Right cardiac atrium (tissue), 5 donors: ENCODE results near the gene ICAM2. TPM values are rescaled to one million over a fixed set of nuclear protein-coding genes. Genes with fewer than 3 reads are reported as not detected.
"Not testable (repeated sequence)": the region's sequence is repeated elsewhere in the genome, so short reads cannot be mapped to it uniquely, and the experiment has no call there.

ENCODE experiments used
- ATAC-seq, 2 donors: fragments of 200-7000 bp; cut with Tn5 transposase; one replicate each; pipeline versions ENCODE4 v1.8.0 to v1.9.1; 2020; ENCODE audit warnings: moderate library complexity in 2 of 2, mild to moderate bottlenecking in 1 of 2
- DNase-seq, 3 donors: peaks; one replicate each; pipeline ENCODE4 v3.0.0-alpha.2; 2020
- H3K27ac ChIP-seq: one replicate; pipeline ENCODE4 v1.5.1; 2013; ENCODE audit warnings: mild to moderate bottlenecking, low read length, control low read depth, moderate library complexity
- H3K27me3 ChIP-seq: one replicate; pipeline ENCODE4 v1.6.1; 2013; ENCODE audit not compliant: control insufficient read depth, insufficient read depth
- H3K4me1 ChIP-seq: one replicate; pipeline ENCODE4 v1.6.1; 2013; ENCODE audit warnings: low read length; ENCODE audit not compliant: control insufficient read depth, insufficient read depth
- H3K4me3 ChIP-seq: one replicate; pipeline ENCODE4 v1.5.1; 2013; ENCODE audit warnings: low read length, control low read depth
- H3K9me3 ChIP-seq: one replicate; pipeline ENCODE4 v1.6.1; 2013; ENCODE audit warnings: low read length; ENCODE audit not compliant: control insufficient read depth
- WGBS: extraction: QIAGEN DNeasy Blood & Tissue Kit; methylation state at CpG from one replicate; pipeline ENCODE4 v1.1.7; 2013; 5-methylcytosine and 5-hydroxymethylcytosine counted together
- intact Hi-C, 4 donors: fragments of 100-400 bp; cut with DNase I; formaldehyde crosslinking; loops; one replicate each; pipeline versions ENCODE4 v1.11.0 to v1.14.0; 2022 to 2023
- polyA plus RNA-seq: library from polyadenylated mRNA; stranded (reverse); fragments of 200-250 nt; gene quantifications from one replicate; pipeline ENCODE4 v1.2.3, GENCODE V29; 2013
- total RNA-seq, 4 donors: library from RNA; stranded (reverse); fragmentation: NEBNext Ultra II Directional; extraction: Animal tissue kit (Norgen Biotek cat#: 25700); gene quantifications; one replicate each; pipeline ENCODE4 v1.2.1, GENCODE V29; 2021
- donor health status: healthy with polysubstance abuse.
- donor health status: DM: no; HTN: yes; CAD: no.
- donor health status: DM: no; HTN: no; CAD: no.
- donor health status: DM: no; HTN: yes; CAD: no; lungs with severe emphysema.
- donor health status: DM: yes; HTN: yes; CAD: no.

Gene ICAM2
- total and polyA plus RNA-seq, 5 donors, result 17.6 to 50.3 (median 27.4) TPM

GRCh38 chr17:63985387-63986140 is 34.9 kb downstream of the ICAM2 start:
- Histone ChIP-seq H3K4me3 (no peak overlapping the region), H3K4me1 (peaks cover 3% of the 10 kb centered on the region), H3K9me3 (no peaks in the 10 kb centered on the region), H3K27ac (peak overlapping the region; percentile 55), H3K27me3 (no peaks in the 10 kb centered on the region)
- DNase-seq, result peak in 1 of 3 donors; percentile 25
- intact Hi-C loops, result loop anchor here in 1 of 4 donors (5.0 kb wide), 1 partner anchor 38 kb away; no protein-coding TSS in a partner anchor
- no peak for ATAC-seq
- WGBS, result 77% methylated on average over 13 of the region's 13 CpGs

DNA sequence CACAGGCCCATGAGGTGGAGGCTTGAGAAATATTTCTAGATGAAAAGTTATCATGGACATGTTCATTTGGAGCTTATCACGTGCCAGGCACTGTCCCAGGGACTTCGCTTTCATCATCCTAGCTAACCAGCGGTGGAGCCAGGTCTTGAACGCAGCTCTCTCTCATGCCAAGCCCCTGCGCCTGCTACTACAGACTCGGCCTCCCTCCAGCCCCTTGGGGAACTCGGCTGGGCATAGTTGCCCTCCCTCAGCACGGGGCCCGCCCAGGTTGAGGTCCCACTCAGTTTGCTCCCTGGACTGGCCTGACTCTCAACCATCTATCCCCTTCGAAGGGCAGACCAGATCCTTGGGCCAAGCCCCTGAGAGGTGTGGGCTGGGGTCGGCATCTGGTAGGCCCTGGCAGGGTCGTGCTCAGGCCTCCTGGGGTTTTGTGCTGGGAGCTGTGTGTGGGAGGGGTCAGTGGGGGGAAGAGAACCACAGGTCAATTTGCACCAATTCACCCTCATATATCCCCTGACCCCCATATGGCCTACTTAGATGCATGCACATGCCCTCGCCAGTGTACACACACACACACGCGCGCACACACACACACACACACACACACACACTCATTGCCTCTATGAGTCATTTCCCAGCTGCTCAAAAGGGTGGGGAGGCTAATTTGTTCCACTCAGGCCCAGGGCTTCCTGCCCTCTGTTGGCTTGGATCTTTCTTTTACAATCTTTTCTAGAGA is 35.6 kb downstream of the ICAM2 start:
- H3K9me3 ChIP-seq, result no peaks in the 10 kb centered on the region
- H3K4me3 ChIP-seq, result no peak overlapping the region
- ATAC-seq (peak; percentile 53 to 70), DNase-seq (peak in 2 of 3 donors; percentile 60 to 63)
- peak overlapping the region; percentile 0 for H3K27ac ChIP-seq
- 62% methylated on average over 16 of the region's 16 CpGs for WGBS
- peaks cover 8% of the 10 kb centered on the region for H3K4me1 ChIP-seq
- H3K27me3 ChIP-seq, result no peaks in the 10 kb centered on the region
- intact Hi-C loops, result loop anchor here in 1 of 4 donors (5.0 kb wide), 1 partner anchor 38 kb away; no protein-coding TSS in a partner anchor

- Histone ChIP-seq H3K4me3 (no peak overlapping the region), H3K27ac (peak overlapping the region; percentile 40), H3K4me1 (peaks cover 9% of the 10 kb centered on the region), H3K27me3 (no peaks in the 10 kb centered on the region), H3K9me3 (no peaks in the 10 kb centered on the region)
- ATAC-seq, result no peak
- DNase-seq, result peak in 1 of 3 donors; percentile 24
- 60% methylated on average over 5 of the region's 5 CpGs for WGBS
- intact Hi-C loops, result no loop called here
Measured at GRCh38 chr17:63984236-63984635, 36.2 kb downstream of the ICAM2 start.

- peaks cover 13% of the 10 kb centered on the region for H3K4me1 ChIP-seq
- H3K27me3 ChIP-seq, result no peaks in the 10 kb centered on the region
- 24% methylated on average over 7 of the region's 7 CpGs for WGBS
- H3K4me3 ChIP-seq, result no peak overlapping the region
- H3K27ac ChIP-seq, result peak overlapping the region; percentile 54
- ATAC-seq, result peak; percentile 56 to 57
- DNase-seq, result peak in 2 of 3 donors; percentile 82 to 83
- intact Hi-C loops, result no loop called here
- no peaks in the 10 kb centered on the region for H3K9me3 ChIP-seq
Measured at GRCh38 chr17:63983320-63983719, 37.1 kb downstream of the ICAM2 start.

DNA sequence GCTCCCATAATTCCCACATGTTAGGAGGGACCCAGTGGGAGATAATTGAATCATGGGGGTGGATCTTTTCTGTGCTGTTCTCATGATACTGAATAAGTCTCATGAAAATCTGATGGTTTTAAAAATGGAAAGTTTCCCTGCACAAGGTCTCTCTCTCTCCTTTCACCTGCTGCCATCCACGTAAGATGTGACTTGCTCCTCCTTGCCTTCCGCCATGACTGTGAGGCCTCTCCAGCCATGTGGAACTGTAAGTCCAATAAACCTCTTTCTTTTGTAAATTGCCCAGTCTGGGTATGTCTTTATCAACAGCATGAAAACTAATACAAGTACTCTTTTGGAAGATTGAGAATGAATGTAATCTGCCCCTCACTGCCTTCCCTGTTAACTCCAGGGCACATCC is 37.8 kb downstream of the ICAM2 start:
- DNase-seq, result peak in 1 of 3 donors; percentile 17
- Histone ChIP-seq H3K27ac (peak overlapping the region; percentile 54), H3K4me1 (peaks cover 13% of the 10 kb centered on the region)
- intact Hi-C loops, H3K9me3 ChIP-seq, H3K4me3 ChIP-seq, H3K27me3 ChIP-seq, ATAC-seq: not testable (repeated sequence)
- WGBS, result 90% methylated on average over 2 of the region's 2 CpGs

DNA sequence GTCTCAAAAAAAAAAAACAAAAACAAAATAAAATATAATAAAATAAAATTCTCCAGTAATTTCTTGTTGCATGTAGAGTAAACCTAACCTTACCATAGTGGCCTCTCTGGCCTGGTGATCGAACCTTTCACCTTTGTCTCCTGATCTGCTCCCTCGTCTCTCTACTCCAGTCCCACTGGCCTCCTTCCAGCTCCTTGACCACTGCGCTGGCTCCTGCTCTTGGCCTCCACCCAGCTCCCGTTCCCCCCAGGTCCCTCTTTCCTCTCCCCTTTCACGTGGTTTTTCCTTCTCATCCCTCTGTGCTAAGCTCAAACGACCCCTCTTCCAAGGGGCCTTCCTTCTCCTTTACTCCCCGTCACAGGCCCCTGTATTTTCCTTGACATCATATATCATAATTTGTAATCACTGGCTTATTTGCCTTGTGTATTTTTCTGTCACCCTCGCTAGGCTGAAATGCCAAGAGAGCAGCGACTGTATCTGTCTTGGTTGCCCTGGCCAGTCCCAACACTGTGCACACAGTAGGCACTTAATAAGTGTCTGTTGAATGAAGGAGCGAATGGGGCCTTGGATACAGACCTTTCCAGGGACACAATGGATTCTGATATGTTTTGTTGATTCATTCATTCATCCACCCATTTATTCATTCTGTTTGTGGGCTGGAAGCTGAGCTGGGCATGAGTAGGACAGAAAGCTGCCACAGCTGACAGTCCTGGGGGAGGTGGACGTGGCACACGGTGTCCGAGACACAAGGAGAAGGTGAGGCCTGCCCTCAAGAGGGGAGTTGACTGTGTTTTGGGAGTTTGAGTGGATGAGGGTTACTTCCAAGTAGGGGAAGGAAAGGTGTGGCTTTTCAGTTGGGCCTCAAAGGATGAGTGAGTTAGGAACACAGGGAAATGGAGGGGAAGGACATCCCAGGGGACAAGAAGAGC is 41.9 kb downstream of the ICAM2 start:
- WGBS, result 70% methylated on average over 13 of the region's 13 CpGs
- ATAC-seq (no peak), DNase-seq (peak in 2 of 3 donors; percentile 15 to 55)
- intact Hi-C loops, result no loop called here
- H3K4me3 ChIP-seq, result no peak overlapping the region
- H3K4me1 ChIP-seq, result peaks cover 14% of the 10 kb centered on the region
- no peak overlapping the region for H3K27ac ChIP-seq
- H3K27me3 ChIP-seq, result no peaks in the 10 kb centered on the region
- H3K9me3 ChIP-seq, result no peaks in the 10 kb centered on the region

DNA sequence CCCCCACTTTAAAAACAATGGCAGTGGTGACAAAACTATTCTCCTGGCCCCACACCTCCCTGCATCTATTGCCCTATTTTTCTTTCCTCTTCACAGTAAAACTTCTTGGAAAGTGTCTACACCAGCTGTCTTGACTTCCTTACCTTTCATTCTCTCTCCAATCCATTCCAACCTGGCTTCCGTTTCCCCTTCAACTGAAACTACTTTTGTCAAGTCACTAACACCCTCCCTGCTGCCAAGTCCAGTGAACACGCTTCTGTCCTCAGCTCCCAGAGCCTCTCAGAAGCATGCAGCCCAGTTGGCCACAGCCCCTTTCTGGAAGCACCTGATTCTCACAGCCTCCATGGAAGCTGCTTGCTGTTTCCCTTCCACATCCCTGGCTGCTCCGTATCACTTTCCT is 43.7 kb downstream of the ICAM2 start:
- intact Hi-C loops, result no loop called here

DNA sequence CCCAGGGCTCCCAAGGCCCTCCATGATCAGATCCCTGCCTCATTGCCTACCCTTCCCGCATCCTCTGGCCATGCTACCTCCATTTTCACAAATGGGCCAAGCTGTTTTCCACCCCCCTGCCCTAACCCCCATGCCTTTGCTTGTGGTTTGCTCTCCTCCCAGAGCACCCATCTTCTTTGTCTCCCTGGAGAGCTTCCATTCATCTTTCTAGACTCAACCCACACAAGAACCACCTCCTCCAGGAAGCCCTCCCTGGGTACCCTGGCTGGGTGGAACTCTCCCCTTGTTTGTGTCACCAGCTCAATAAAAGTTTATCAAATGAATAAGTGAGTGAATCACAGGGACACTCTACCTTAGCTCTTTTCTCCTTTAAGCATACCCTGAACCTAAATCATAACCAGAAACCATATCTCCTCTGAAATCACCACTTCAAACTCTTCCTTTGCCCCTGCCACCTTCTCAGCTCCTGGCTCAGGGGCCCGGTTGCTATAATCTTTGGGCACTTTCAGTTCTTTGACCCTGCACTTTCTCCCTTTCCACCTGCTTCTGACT is 44.8 kb downstream of the ICAM2 start:
- H3K9me3 ChIP-seq, result no peaks in the 10 kb centered on the region
- no peak overlapping the region for H3K27ac ChIP-seq
- H3K4me1 ChIP-seq, result peaks cover 14% of the 10 kb centered on the region
- DNase-seq, result peak in 1 of 3 donors; percentile 7
- intact Hi-C loops, result no loop called here
- ATAC-seq, result no peak
- 87% methylated on average over 2 of the region's 2 CpGs for WGBS
- H3K4me3 ChIP-seq, result no peak overlapping the region
- H3K27me3 ChIP-seq, result no peaks in the 10 kb centered on the region

More for the DNA sequence above, 43.7 kb downstream of the ICAM2 start:
- peak in 2 of 3 donors; percentile 27 to 44 for DNase-seq
- peaks cover 14% of the 10 kb centered on the region for H3K4me1 ChIP-seq
- no peaks in the 10 kb centered on the region for H3K9me3 ChIP-seq
- no peaks in the 10 kb centered on the region for H3K27me3 ChIP-seq
- no peak overlapping the region for H3K27ac ChIP-seq
- no peak overlapping the region for H3K4me3 ChIP-seq
- no peak for ATAC-seq
- WGBS, result 45% methylated on average over 3 of the region's 3 CpGs

- DNase-seq (peak in 2 of 3 donors; percentile 29 to 43), ATAC-seq (peak in 1 of 2 donors; percentile 4)
- WGBS, result 75% methylated on average over 10 of the region's 10 CpGs
- no peaks in the 10 kb centered on the region for H3K9me3 ChIP-seq
- no peaks in the 10 kb centered on the region for H3K27me3 ChIP-seq
- H3K4me1 ChIP-seq, result peaks cover 9% of the 10 kb centered on the region
- H3K27ac ChIP-seq, result no peak overlapping the region
- H3K4me3 ChIP-seq, result no peak overlapping the region
- intact Hi-C loops, result no loop called here
Measured at GRCh38 chr17:63974594-63975192, 45.7 kb downstream of the ICAM2 start.
